ENCODE measurements around the gene CDSN.

CDSN gene

GRCh38 chr6:31092769-31093505 lies 27.3 kb downstream of the CDSN start:
- ATAC-seq (ENCODE audit: low read depth) (no peak), DNase-seq (ENCODE audit: low spot score) (no peak)
- Histone ChIP-seq H3K9me3 (ENCODE audit: severe bottlenecking) (no peaks in the 10 kb centered on the region), H3K27me3 (ENCODE audit: insufficient read depth, poor library complexity, severe bottlenecking) (no peaks in the 10 kb centered on the region), H3K4me1 (ENCODE audit: insufficient read depth, poor library complexity, severe bottlenecking) (peaks cover 11% of the 10 kb centered on the region), H3K27ac (ENCODE audit: poor library complexity, severe bottlenecking) (no peak overlapping the region), H3K36me3 (ENCODE audit: low read depth) (no peaks in the 10 kb centered on the region), H3K4me3 (ENCODE audit: severe bottlenecking) (no peak overlapping the region)
- TF ChIP-seq, protein P1, sequence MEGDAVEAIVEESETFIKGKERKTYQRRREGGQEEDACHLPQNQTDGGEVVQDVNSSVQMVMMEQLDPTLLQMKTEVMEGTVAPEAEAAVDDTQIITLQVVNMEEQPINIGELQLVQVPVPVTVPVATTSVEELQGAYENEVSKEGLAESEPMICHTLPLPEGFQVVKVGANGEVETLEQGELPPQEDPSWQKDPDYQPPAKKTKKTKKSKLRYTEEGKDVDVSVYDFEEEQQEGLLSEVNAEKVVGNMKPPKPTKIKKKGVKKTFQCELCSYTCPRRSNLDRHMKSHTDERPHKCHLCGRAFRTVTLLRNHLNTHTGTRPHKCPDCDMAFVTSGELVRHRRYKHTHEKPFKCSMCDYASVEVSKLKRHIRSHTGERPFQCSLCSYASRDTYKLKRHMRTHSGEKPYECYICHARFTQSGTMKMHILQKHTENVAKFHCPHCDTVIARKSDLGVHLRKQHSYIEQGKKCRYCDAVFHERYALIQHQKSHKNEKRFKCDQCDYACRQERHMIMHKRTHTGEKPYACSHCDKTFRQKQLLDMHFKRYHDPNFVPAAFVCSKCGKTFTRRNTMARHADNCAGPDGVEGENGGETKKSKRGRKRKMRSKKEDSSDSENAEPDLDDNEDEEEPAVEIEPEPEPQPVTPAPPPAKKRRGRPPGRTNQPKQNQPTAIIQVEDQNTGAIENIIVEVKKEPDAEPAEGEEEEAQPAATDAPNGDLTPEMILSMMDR (IDR thresholded peaks at IDR 0.05; ENCODE audit: poor library complexity, severe bottlenecking), result no peak

- H3K4me1 ChIP-seq (ENCODE audit: insufficient read depth, poor library complexity, severe bottlenecking), result peaks cover 14% of the 10 kb centered on the region
- no peaks in the 10 kb centered on the region for H3K27me3 ChIP-seq (ENCODE audit: insufficient read depth, poor library complexity, severe bottlenecking)
- ATAC-seq (ENCODE audit: low read depth) (no peak), DNase-seq (ENCODE audit: low spot score) (no peak)
- no peak overlapping the region for H3K27ac ChIP-seq (ENCODE audit: poor library complexity, severe bottlenecking)
- no peaks in the 10 kb centered on the region for H3K9me3 ChIP-seq (ENCODE audit: severe bottlenecking)
- TF ChIP-seq, protein P1 (IDR thresholded peaks at IDR 0.05; ENCODE audit: poor library complexity, severe bottlenecking), result no peak
- no peak overlapping the region for H3K4me3 ChIP-seq (ENCODE audit: severe bottlenecking)
- no peaks in the 10 kb centered on the region for H3K36me3 ChIP-seq (ENCODE audit: low read depth)
Observed at GRCh38 chr6:31092238-31092637, 28.0 kb downstream of the CDSN start.

DNA sequence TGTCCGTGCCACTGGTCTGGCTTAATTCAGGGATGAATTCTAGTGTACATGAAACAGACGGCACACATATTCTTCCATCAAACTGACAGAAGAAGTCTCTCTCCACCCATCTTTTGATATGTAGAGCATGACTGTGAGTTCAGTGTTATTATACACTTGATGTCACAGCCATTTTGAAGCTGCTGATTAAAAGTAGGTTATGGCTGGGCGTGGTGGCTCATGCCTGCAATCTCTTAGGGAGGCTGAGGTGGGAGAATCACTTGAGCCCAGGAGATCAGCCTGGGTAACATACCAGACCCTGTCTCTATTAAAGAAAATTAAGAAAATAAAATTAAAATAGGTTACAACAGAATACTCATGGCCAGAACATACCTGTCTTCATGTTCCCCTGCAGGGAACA lies 28.6 kb downstream of the CDSN start:
- Histone ChIP-seq H3K4me3 (ENCODE audit: severe bottlenecking) (no peak overlapping the region), H3K9me3 (ENCODE audit: severe bottlenecking) (no peaks in the 10 kb centered on the region), H3K27me3 (ENCODE audit: insufficient read depth, poor library complexity, severe bottlenecking) (no peaks in the 10 kb centered on the region), H3K4me1 (ENCODE audit: insufficient read depth, poor library complexity, severe bottlenecking) (peaks cover 19% of the 10 kb centered on the region), H3K36me3 (ENCODE audit: low read depth) (no peaks in the 10 kb centered on the region), H3K27ac (ENCODE audit: poor library complexity, severe bottlenecking) (no peak overlapping the region)
- no peak for DNase-seq (ENCODE audit: low spot score)
- TF ChIP-seq, protein P1 (IDR thresholded peaks at IDR 0.05; ENCODE audit: poor library complexity, severe bottlenecking), result no peak
- no peak for ATAC-seq (ENCODE audit: low read depth)

DNA sequence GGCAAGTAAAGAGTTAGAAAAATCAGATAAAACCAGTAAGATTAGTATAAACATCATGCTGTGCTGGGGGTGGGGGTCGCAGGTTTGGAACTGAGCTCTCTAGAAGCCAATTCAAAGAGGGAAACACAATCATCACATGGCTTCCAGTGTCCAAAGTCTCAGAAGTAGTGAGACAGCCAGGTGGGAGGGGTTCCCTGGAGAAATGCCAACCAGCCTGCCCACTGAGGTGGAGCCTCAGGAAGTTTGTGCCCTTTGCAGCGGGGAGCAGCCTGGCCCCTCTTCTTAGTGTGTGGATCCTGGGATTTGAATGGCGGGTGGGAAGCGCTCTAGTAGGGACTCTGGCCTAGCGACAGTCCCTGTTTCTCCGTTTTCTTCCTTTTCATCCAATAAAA lies 29.3 kb downstream of the CDSN start:
- TF ChIP-seq, protein P1 (IDR thresholded peaks at IDR 0.05; ENCODE audit: poor library complexity, severe bottlenecking), result no peak
- no peak overlapping the region for H3K4me3 ChIP-seq (ENCODE audit: severe bottlenecking)
- H3K27ac ChIP-seq (ENCODE audit: poor library complexity, severe bottlenecking), result no peak overlapping the region
- no peak for DNase-seq (ENCODE audit: low spot score)
- no peak for ATAC-seq (ENCODE audit: low read depth)
- peaks cover 23% of the 10 kb centered on the region for H3K4me1 ChIP-seq (ENCODE audit: insufficient read depth, poor library complexity, severe bottlenecking)
- H3K9me3 ChIP-seq (ENCODE audit: severe bottlenecking), result no peaks in the 10 kb centered on the region
- H3K36me3 ChIP-seq (ENCODE audit: low read depth), result no peaks in the 10 kb centered on the region
- H3K27me3 ChIP-seq (ENCODE audit: insufficient read depth, poor library complexity, severe bottlenecking), result no peaks in the 10 kb centered on the region

DNA sequence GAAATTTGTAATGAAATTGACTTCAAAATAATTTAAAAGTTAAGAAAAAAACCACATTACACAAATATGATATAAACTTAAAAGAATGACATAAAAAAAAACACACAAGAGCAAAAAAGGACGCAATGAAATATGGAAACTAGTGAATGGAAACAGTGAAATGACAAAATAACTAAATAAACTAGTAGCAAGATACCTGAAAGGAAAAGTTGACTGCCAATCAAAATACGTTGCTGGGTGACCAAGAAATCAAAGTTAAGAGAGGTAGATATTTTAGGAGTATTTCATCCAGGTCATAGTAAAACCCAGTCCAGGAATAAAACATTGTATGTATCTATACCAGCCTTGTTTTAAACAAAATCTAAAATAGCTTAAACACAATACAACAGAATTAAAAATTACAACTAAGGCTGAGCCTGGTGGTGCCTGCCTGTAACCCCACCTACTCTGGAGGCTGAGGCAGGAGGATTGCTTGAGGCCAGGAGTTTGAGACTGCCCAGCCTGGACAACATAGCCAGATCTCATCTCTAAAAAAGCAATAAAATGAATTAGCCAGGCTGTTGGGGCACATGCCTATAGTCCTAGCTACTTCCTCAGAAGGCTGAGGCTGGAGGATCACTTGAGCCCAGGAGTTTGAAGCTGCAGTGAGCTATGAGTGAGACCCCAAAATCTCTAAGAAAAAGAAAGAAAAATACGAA lies 29.8 kb downstream of the CDSN start:
- peaks cover 23% of the 10 kb centered on the region for H3K4me1 ChIP-seq (ENCODE audit: insufficient read depth, poor library complexity, severe bottlenecking)
- no peaks in the 10 kb centered on the region for H3K27me3 ChIP-seq (ENCODE audit: insufficient read depth, poor library complexity, severe bottlenecking)
- DNase-seq (ENCODE audit: low spot score) (no peak), ATAC-seq (ENCODE audit: low read depth) (no peak)
- no peak overlapping the region for H3K27ac ChIP-seq (ENCODE audit: poor library complexity, severe bottlenecking)
- no peak overlapping the region for H3K4me3 ChIP-seq (ENCODE audit: severe bottlenecking)
- no peaks in the 10 kb centered on the region for H3K9me3 ChIP-seq (ENCODE audit: severe bottlenecking)
- H3K36me3 ChIP-seq (ENCODE audit: low read depth), result no peaks in the 10 kb centered on the region
- TF ChIP-seq, protein P1 (IDR thresholded peaks at IDR 0.05; ENCODE audit: poor library complexity, severe bottlenecking), result no peak
